HCT116 (cell line): ENCODE measurements around the gene MED14. TPM values are rescaled to one million over a fixed set of nuclear protein-coding genes. Genes with fewer than 3 reads are reported as not detected.

ENCODE experiments used
- ATAC-seq: fragments of 200-7000 bp; cut with Tn5 transposase; 2 replicates; pipeline ENCODE4 v1.9.1; 2020; ENCODE audit warnings: mild to moderate bottlenecking, moderate library complexity
- BruUV-seq: library from RNA; stranded (reverse); fragments of 400-500 nt; replicated peaks from 2 replicates; lab custom pipeline; 2021; lab: Mats Ljungman, UMichigan
- CTCF ChIA-PET: fragments of 300-600 bp; sonication (Branson Sonifier 250); formaldehyde crosslinking; loops from one replicate; lab custom pipeline; 2021; ENCODE audit warnings: antibody characterized with exemption; lab: Charles Lee
- POLR2A ChIA-PET: fragments of 300-600, 350-600 bp; sonication (Branson Sonifier 250); formaldehyde crosslinking; loops from one replicate; lab custom pipeline; 2021; ENCODE audit warnings: antibody characterized with exemption; lab: Charles Lee
- RAD21 ChIA-PET, 2 experiments: fragments of 300-600 bp; sonication (Branson Sonifier 250); formaldehyde crosslinking; loops; one replicate each; lab custom pipeline; 2023; ENCODE audit warnings: low total read pairs in 2 of 2; ENCODE audit not compliant: uncharacterized antibody in 2 of 2, unreplicated experiment in 2 of 2, low non-redundant PET in 1 of 2; lab: Charles Lee
- DNase-seq: peaks from one replicate; pipeline ENCODE4 v3.0.0-alpha.2; 2010; ENCODE audit warnings: low read depth, low spot score
- H2AFZ ChIP-seq: fragments of 200-600 bp; shearing (Covaris generic), sonication (generic); 2 replicates; pipeline ENCODE4 v1.6.1; 2017; ENCODE audit warnings: low read depth, mixed run types, mixed read lengths, antibody characterized with exemption, low read length; ENCODE audit not compliant: poor library complexity, severe bottlenecking
- H3K27ac ChIP-seq: 2 replicates; pipeline ENCODE4 v1.5.1; 2012; ENCODE audit warnings: low read depth, low read length
- H3K27me3 ChIP-seq: fragments of 200-600 bp; sonication (generic); 2 replicates; pipeline ENCODE4 v1.6.1; 2016; ENCODE audit warnings: mixed run types, low read length, mixed read lengths; ENCODE audit not compliant: insufficient read depth
- H3K36me3 ChIP-seq, 2 experiments: fragments of 200-500 bp in 1 of 2; fragments of 200-600 bp in 1 of 2; sonication (Bioruptor generic) in 1 of 2; sonication (generic) in 1 of 2; 2 replicates each; pipeline versions ENCODE4 v1.5.1 to v1.6.1; 2014 to 2016; ENCODE audit warnings: low read length in 2 of 2, inconsistent platforms in 1 of 2, mixed read lengths in 1 of 2, mixed run types in 1 of 2; ENCODE audit not compliant: insufficient read depth in 2 of 2, control insufficient read depth in 1 of 2
- H3K4me1 ChIP-seq, 2 experiments: fragments of 200-600 bp in 1 of 2; sonication (generic) in 1 of 2; 2 replicates each; pipeline versions ENCODE4 v1.5.1 to v1.6.1; 2012 to 2017; ENCODE audit warnings: low read length in 2 of 2, inconsistent platforms in 1 of 2, mild to moderate bottlenecking in 1 of 2, mixed read lengths in 1 of 2, mixed run types in 1 of 2, moderate library complexity in 1 of 2; ENCODE audit not compliant: insufficient read depth in 2 of 2, control insufficient read depth in 1 of 2
- H3K4me2 ChIP-seq: fragments of 200-600 bp; sonication (generic); 2 replicates; pipeline ENCODE4 v1.6.1; 2017; ENCODE audit warnings: mixed run types, low read length, mixed read lengths
- H3K4me3 ChIP-seq, 2 experiments: fragments of 200-600 bp in 1 of 2; sonication (generic) in 1 of 2; replicated peaks in 1 of 2; 2 replicates each; pipeline ENCODE4 v1.5.1; 2011 to 2016; ENCODE audit warnings: low read length in 2 of 2, control low read depth in 1 of 2, low read depth in 1 of 2, mild to moderate bottlenecking in 1 of 2, mixed read lengths in 1 of 2, mixed run types in 1 of 2
- H3K79me2 ChIP-seq: fragments of 200-600 bp; sonication (generic); 2 replicates; pipeline ENCODE4 v1.6.1; 2017; ENCODE audit warnings: mild to moderate bottlenecking, mixed run types, low read length, moderate library complexity, mixed read lengths; ENCODE audit not compliant: insufficient read depth
- H3K9ac ChIP-seq: fragments of 200-600 bp; sonication (generic); 2 replicates; pipeline ENCODE4 v1.6.1; 2016; ENCODE audit warnings: low read length, mixed read lengths
- H3K9me2 ChIP-seq: fragments of 200-600 bp; sonication (generic), shearing (Covaris generic); 2 replicates; pipeline ENCODE4 v1.6.1; 2017; ENCODE audit warnings: mixed run types, mild to moderate bottlenecking, moderate library complexity; ENCODE audit not compliant: insufficient read depth
- H3K9me3 ChIP-seq, 2 experiments: fragments of 200-500 bp in 1 of 2; fragments of 200-600 bp in 1 of 2; sonication (Bioruptor generic) in 1 of 2; sonication (generic) in 1 of 2; 2 replicates each; pipeline ENCODE4 v1.6.1; 2014 to 2017; ENCODE audit warnings: low read length in 2 of 2, mixed read lengths in 2 of 2, inconsistent platforms in 1 of 2, low read depth in 1 of 2, mild to moderate bottlenecking in 1 of 2, mixed run types in 1 of 2, moderate library complexity in 1 of 2; ENCODE audit not compliant: control insufficient read depth in 1 of 2, insufficient read depth in 1 of 2
- H4K20me1 ChIP-seq: fragments of 200-600 bp; sonication (generic), shearing (Covaris generic); 2 replicates; pipeline ENCODE4 v1.6.1; 2017; ENCODE audit warnings: mixed run types, mild to moderate bottlenecking, moderate library complexity; ENCODE audit not compliant: insufficient read depth
- CBX3 ChIP-seq: IDR thresholded peaks from 2 replicates; pipeline ENCODE4 v1.6.1; 2012; ENCODE audit warnings: low read depth
- CEBPB ChIP-seq: IDR thresholded peaks from 2 replicates; pipeline ENCODE4 v1.6.1; 2012; ENCODE audit warnings: low read depth
- CTCF ChIP-seq, 3 experiments: fragments of 200-600 bp in 1 of 3; sonication (generic) in 1 of 3; IDR thresholded peaks in 2 of 3; conservative IDR thresholded peaks in 1 of 3; 2 replicates each; pipeline ENCODE4 v1.5.1; 2012 to 2017; ENCODE audit warnings: low read depth in 2 of 3, low read length in 2 of 3, antibody characterized with exemption in 1 of 3, borderline replicate concordance in 1 of 3, control low read depth in 1 of 3, mild to moderate bottlenecking in 1 of 3, mixed read lengths in 1 of 3, mixed run types in 1 of 3, moderate library complexity in 1 of 3; ENCODE audit not compliant: insufficient read depth in 1 of 3
- EGR1 ChIP-seq: IDR thresholded peaks from 2 replicates; pipeline ENCODE4 v1.6.1; 2012; ENCODE audit warnings: low read depth
- ELF1 ChIP-seq: IDR thresholded peaks from 2 replicates; pipeline ENCODE4 v1.6.1; 2012; ENCODE audit warnings: low read depth, borderline replicate concordance
- EZH2 ChIP-seq: fragments of 200-600 bp; sonication (generic); IDR thresholded peaks from 2 replicates; pipeline ENCODE4 v1.6.1; 2017; ENCODE audit warnings: antibody characterized with exemption, mixed run types
- FOSL1 ChIP-seq: IDR thresholded peaks from 2 replicates; pipeline ENCODE4 v1.6.1; 2012; ENCODE audit warnings: low read depth
- JUND ChIP-seq: IDR thresholded peaks from 2 replicates; pipeline ENCODE4 v1.6.1; 2012
- POLR2A ChIP-seq: IDR thresholded peaks from 2 replicates; pipeline ENCODE4 v1.7.0; 2011; ENCODE audit warnings: borderline replicate concordance; ENCODE audit not compliant: insufficient read depth, insufficient read length; ENCODE audit errors: extremely low read depth
- POLR2AphosphoS5 ChIP-seq: IDR thresholded peaks from 2 replicates; pipeline ENCODE4 v1.6.1; 2011; ENCODE audit warnings: mild to moderate bottlenecking, low read depth, low read length, moderate library complexity
- RAD21 ChIP-seq: IDR thresholded peaks from 2 replicates; pipeline ENCODE4 v1.6.1; 2012; ENCODE audit warnings: low read depth, mild to moderate bottlenecking
- REST ChIP-seq: IDR thresholded peaks from 2 replicates; pipeline ENCODE4 v1.6.1; 2012; ENCODE audit warnings: low read depth
- SIN3A ChIP-seq: IDR thresholded peaks from 2 replicates; pipeline ENCODE4 v1.6.1; 2012; ENCODE audit warnings: low read depth
- SP1 ChIP-seq: IDR thresholded peaks from 2 replicates; pipeline ENCODE4 v1.6.1; 2012; ENCODE audit warnings: low read depth
- TCF7L2 ChIP-seq: IDR thresholded peaks from 2 replicates; pipeline ENCODE4 v1.7.0; 2011; ENCODE audit warnings: borderline replicate concordance, inconsistent platforms; ENCODE audit not compliant: insufficient read depth, insufficient read length; ENCODE audit errors: extremely low read depth
- YY1 ChIP-seq: IDR thresholded peaks from 2 replicates; pipeline ENCODE4 v1.6.1; 2011; ENCODE audit warnings: low read length, low read depth, moderate library complexity, mild to moderate bottlenecking; ENCODE audit not compliant: insufficient replicate concordance; ENCODE audit errors: extremely low read depth
- ZBTB33 ChIP-seq: IDR thresholded peaks from 2 replicates; pipeline ENCODE4 v1.6.1; 2011; ENCODE audit warnings: mild to moderate bottlenecking, low read length, moderate library complexity; ENCODE audit not compliant: insufficient replicate concordance; ENCODE audit errors: extremely low read depth
- ZFX ChIP-seq: fragments of 450-650 bp; IDR thresholded peaks from 2 replicates; pipeline ENCODE4 v1.6.1; 2017
- intact Hi-C: fragments of 100-400 bp; cut with micrococcal nuclease; formaldehyde crosslinking; loops from 2 replicates; pipeline ENCODE4 v1.10.0; 2022
- total RNA-seq: library from RNA; stranded (reverse); gene quantifications from one replicate; pipeline ENCODE4 v1.2.1, GENCODE V29; 2021; ENCODE audit not compliant: unreplicated experiment

The MED14 gene
- total RNA-seq, 1 experiment from 2014 or later = 51.8 TPM

- Histone ChIP-seq H3K9me3 (no peaks in the 10 kb centered on the region), H3K4me1 (no peaks in the 10 kb centered on the region), H2AFZ (no peak overlapping the region), H3K27ac (no peak overlapping the region), H3K36me3 (no peaks in the 10 kb centered on the region), H3K4me2 (no peak overlapping the region), H3K4me3 (no peak overlapping the region), H3K9me2 (no peaks in the 10 kb centered on the region), H3K27me3 (no peaks in the 10 kb centered on the region), H3K79me2 (no peaks in the 10 kb centered on the region), H4K20me1 (no peaks in the 10 kb centered on the region), H3K9ac (no peak overlapping the region)
- TF ChIP-seq SIN3A (no peak), JUND (no peak), ELF1 (no peak), ZBTB33 (no peak), ZFX (no peak), CEBPB (no peak), SP1 (no peak), REST (no peak), CBX3 (no peak), CTCF (IDR thresholded peaks at IDR 0.05 in 2 of 3, conservative IDR thresholded peaks at IDR 0.05 in 1 of 3; ENCODE audit: borderline replicate concordance in 1 of 3, insufficient read depth in 1 of 3, low read depth in 2 of 3, low read length in 2 of 3) (no peak), TCF7L2 (no peak), POLR2AphosphoS5 (no peak), FOSL1 (no peak), YY1 (no peak), EZH2 (no peak), RAD21 (no peak), POLR2A (no peak), EGR1 (no peak)
- intact Hi-C loops = no loop called here
- ATAC-seq (no peak), DNase-seq (no peak)
- CTCF ChIA-PET = no interaction called here
- RAD21 ChIA-PET = no interaction called here
- POLR2A ChIA-PET = no interaction called here
- BruUV-seq = no TSS peak
Observed at GRCh38 chrX:40615976-40616375, 119.4 kb downstream of the MED14 start.
